ENCODE results near the gene RHOU. TPM values are rescaled to one million over a fixed set of nuclear protein-coding genes. Genes with fewer than 3 reads are reported as not detected.

Gene RHOU
- total and polyA plus RNA-seq, 7 donors = 5.7 to 90.9 (median 18.9) TPM

GRCh38 chr1:228744356-228744755 lies 9.1 kb downstream of the RHOU start:
- ATAC-seq (no peak), DNase-seq (no peak)
- TF ChIP-seq, protein P1, sequence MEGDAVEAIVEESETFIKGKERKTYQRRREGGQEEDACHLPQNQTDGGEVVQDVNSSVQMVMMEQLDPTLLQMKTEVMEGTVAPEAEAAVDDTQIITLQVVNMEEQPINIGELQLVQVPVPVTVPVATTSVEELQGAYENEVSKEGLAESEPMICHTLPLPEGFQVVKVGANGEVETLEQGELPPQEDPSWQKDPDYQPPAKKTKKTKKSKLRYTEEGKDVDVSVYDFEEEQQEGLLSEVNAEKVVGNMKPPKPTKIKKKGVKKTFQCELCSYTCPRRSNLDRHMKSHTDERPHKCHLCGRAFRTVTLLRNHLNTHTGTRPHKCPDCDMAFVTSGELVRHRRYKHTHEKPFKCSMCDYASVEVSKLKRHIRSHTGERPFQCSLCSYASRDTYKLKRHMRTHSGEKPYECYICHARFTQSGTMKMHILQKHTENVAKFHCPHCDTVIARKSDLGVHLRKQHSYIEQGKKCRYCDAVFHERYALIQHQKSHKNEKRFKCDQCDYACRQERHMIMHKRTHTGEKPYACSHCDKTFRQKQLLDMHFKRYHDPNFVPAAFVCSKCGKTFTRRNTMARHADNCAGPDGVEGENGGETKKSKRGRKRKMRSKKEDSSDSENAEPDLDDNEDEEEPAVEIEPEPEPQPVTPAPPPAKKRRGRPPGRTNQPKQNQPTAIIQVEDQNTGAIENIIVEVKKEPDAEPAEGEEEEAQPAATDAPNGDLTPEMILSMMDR (IDR thresholded peaks at IDR 0.05) = no peak
- Histone ChIP-seq H3K27ac (no peak overlapping the region), H3K4me3 (no peak overlapping the region), H3K4me1 (peaks cover 11% of the 10 kb centered on the region), H3K9me3 (no peaks in the 10 kb centered on the region), H3K36me3 (ENCODE audit: insufficient read depth in 1 of 2, low read depth in 1 of 2) (peaks cover 0 to 33% of the 10 kb centered on the region in 2 donors), H3K27me3 (ENCODE audit: insufficient read depth in 3 of 3, low read length in 2 of 3) (no peaks in the 10 kb centered on the region)
- WGBS, 3 donors = 66 to 96% (median 91%) methylated on average over 6 of the region's 6 CpGs
- intact Hi-C loops (cut with DNase I) = no loop called here

- Histone ChIP-seq H3K36me3 (ENCODE audit: insufficient read depth in 1 of 2, low read depth in 1 of 2) (peaks cover 0 to 33% of the 10 kb centered on the region in 2 donors), H3K4me3 (no peak overlapping the region), H3K27me3 (ENCODE audit: insufficient read depth in 3 of 3, low read length in 2 of 3) (no peaks in the 10 kb centered on the region), H3K4me1 (peaks cover 11% of the 10 kb centered on the region), H3K9me3 (no peaks in the 10 kb centered on the region), H3K27ac (no peak overlapping the region)
- DNase-seq (no peak), ATAC-seq (peak in 3 of 4 donors; percentile 79 to 81 (median 80))
- 58 to 88% (median 72%) methylated on average over 6 of the region's 6 CpGs for WGBS, 3 donors
- TF ChIP-seq, protein P1 (IDR thresholded peaks at IDR 0.05) = no peak
- intact Hi-C loops (cut with DNase I) = no loop called here
Measured at GRCh38 chr1:228744918-228745317, 9.6 kb downstream of the RHOU start.

DNA sequence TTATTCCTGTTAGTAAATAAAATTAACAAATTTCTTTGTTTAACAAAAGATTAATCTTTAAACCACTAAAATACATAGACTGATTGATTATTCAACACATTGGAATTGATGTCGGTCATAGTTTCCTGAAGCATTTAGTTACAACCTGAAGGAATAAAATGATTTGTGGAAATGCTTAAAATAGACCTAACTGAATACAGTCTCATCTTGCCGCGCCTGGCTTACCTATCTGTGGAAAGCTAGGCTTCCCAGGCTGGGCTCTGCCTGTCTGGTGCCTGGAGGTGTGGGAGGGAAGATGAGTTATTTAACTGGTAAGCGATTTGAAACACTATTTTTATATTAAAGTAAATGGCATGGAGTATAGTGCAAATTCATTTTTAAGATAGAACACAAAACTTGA lies 10.2 kb downstream of the RHOU start:
- Histone ChIP-seq H3K4me3 (no peak overlapping the region), H3K36me3 (ENCODE audit: insufficient read depth in 1 of 2, low read depth in 1 of 2) (peaks cover 0 to 33% of the 10 kb centered on the region in 2 donors), H3K27me3 (ENCODE audit: insufficient read depth in 3 of 3, low read length in 2 of 3) (no peaks in the 10 kb centered on the region), H3K4me1 (peaks cover 10% of the 10 kb centered on the region), H3K27ac (no peak overlapping the region), H3K9me3 (no peaks in the 10 kb centered on the region)
- intact Hi-C loops (cut with DNase I) = no loop called here
- 37 to 81% (median 45%) methylated on average over 4 of the region's 4 CpGs for WGBS, 3 donors
- DNase-seq (no peak), ATAC-seq (peak in 3 of 4 donors; percentile 41 to 72 (median 66))
- TF ChIP-seq, protein P1 (IDR thresholded peaks at IDR 0.05) = no peak

- TF ChIP-seq, protein P1 (IDR thresholded peaks at IDR 0.05) = no peak
- no peak for ATAC-seq
- Histone ChIP-seq H3K27ac (no peak overlapping the region), H3K36me3 (ENCODE audit: insufficient read depth in 1 of 2, low read depth in 1 of 2) (peaks cover 0 to 24% of the 10 kb centered on the region in 2 donors), H3K4me3 (no peak overlapping the region), H3K27me3 (ENCODE audit: insufficient read depth in 3 of 3, low read length in 2 of 3) (no peaks in the 10 kb centered on the region), H3K9me3 (no peaks in the 10 kb centered on the region), H3K4me1 (peaks cover 4% of the 10 kb centered on the region)
- WGBS, 3 donors = 82 to 89% (median 86%) methylated on average over 3 of the region's 3 CpGs
- no peak for DNase-seq
- intact Hi-C loops (cut with DNase I) = no loop called here
Measured at GRCh38 chr1:228747301-228747935, 12.1 kb downstream of the RHOU start.

GRCh38 chr1:228748029-228748428 lies 12.8 kb downstream of the RHOU start:
- Histone ChIP-seq H3K27me3 (ENCODE audit: insufficient read depth in 3 of 3, low read length in 2 of 3) (no peaks in the 10 kb centered on the region), H3K36me3 (ENCODE audit: insufficient read depth in 1 of 2, low read depth in 1 of 2) (peaks cover 0 to 21% of the 10 kb centered on the region in 2 donors), H3K4me1 (peaks cover 4% of the 10 kb centered on the region), H3K4me3 (no peak overlapping the region), H3K9me3 (no peaks in the 10 kb centered on the region), H3K27ac (no peak overlapping the region)
- intact Hi-C loops (cut with DNase I) = no loop called here
- ATAC-seq (no peak), DNase-seq (no peak)
- TF ChIP-seq, protein P1 (IDR thresholded peaks at IDR 0.05) = no peak
- 91 to 98% (median 95%) methylated on average over 2 of the region's 2 CpGs for WGBS, 3 donors

Data from psoas muscle (tissue), 8 donors.